ENCODE measurements around the gene GH2. TPM values are rescaled to one million over a fixed set of nuclear protein-coding genes. Genes with fewer than 3 reads are reported as not detected.

GH2 gene
- not detected for total RNA-seq

DNA sequence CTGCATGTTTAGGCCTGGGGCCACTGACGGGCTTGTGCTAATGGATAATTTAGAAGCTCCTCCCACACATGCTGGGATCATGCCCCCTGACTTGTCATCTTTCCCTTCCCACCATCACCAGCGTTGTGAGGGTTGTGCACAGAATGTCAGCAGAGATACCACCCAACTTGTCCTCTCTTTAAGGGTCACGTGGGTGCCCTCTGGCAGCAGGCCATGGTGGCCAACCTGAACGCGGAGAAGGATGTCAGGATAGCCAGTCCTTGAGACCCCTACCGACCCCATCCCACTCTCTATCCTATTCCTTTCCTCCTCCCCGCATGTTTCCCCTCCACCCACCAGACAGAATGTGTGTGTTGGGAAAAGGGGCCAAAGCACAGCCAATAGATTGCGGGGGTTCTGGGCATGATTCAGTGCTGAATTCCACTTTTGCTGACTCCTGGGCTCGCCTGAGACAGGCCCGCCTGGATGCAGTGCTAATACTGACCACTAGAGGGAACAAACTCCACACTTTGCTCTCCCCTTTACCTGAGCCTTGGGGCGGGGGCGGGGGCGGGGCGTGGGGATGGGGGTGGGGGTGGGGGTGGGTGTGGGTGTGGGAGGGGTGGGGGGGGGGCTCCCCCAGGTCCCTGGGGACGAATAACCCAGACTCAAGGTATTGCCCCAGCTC lies at the start of gene GH2:
TSS of gene GH2 (minus strand) at position 10 of the 667 bp plus-strand sequence. CDS start 143 bp downstream, outside the sequence.
- TF ChIP-seq CTCF (IDR thresholded peaks at IDR 0.05 in 4 of 5, conservative IDR thresholded peaks at IDR 0.05 in 1 of 5) (peak; percentile 17 to 68 (median 55)), POLR2A (IDR thresholded peaks at IDR 0.05) (no peak)
- DNase-seq (peak in 1 of 2 donors; percentile 20), ATAC-seq (peak in 1 of 2 donors; percentile 83)
- H3K27me3 ChIP-seq: no peaks in the 10 kb centered on the region
- intact Hi-C loops (cut with DNase I; ENCODE audit: low total_unique reads): no loop called here
- in situ Hi-C loops (cut with MboI; ENCODE audit: low sequenced_read_pairs in 4 of 4): no loop called here
- no peak within 1 kb of the TSS for H3K27ac ChIP-seq
- no peaks in the 10 kb centered on the region for H3K36me3 ChIP-seq
- H3K4me1 ChIP-seq: no peaks in the 10 kb centered on the region
- no peak within 1 kb of the TSS for H3K4me3 ChIP-seq
- H3K9me3 ChIP-seq: no peaks in the 10 kb centered on the region

DNA sequence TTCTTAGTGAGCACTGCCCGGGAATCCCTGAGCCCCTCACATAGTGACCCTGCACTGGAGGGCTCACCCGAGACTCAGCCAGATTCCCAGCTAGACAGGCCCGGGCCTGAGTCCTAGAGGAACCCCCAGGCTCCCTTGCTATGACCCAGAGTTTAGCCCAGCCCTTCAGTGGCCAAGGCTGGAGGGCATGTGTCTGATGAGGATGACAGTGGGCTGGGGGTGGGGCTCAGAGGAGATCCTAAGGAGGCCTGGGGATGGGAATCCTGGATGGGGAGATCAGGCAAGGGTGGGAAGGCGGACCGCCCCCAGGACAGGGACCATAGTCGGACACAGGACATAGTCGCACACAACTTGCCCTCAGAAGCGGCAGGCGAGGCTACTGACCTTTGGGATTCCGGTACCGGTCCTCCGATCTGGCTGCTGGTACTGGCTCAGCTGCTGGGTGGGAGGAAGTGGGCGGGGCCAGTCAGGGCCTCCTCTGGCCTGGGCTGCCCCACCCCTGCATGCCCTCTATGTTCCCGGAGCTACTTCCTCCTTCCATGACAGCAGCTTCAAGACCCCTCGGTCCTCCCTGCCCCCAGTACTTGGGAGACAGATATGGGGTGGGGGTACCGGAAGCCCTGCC lies 49.3 kb upstream of the GH2 start:
- Histone ChIP-seq H3K27ac (peak overlapping the region; percentile 59 to 72 (median 66)), H3K4me1 (peaks cover 13 to 21% of the 10 kb centered on the region in 2 donors), H3K4me3 (peak overlapping the region in 2 of 4 donors; percentile 27 to 38), H3K9me3 (no peaks in the 10 kb centered on the region), H3K36me3 (no peaks in the 10 kb centered on the region), H3K27me3 (no peaks in the 10 kb centered on the region)
- ATAC-seq: peak; percentile 10 to 21
- in situ Hi-C loops (cut with MboI; ENCODE audit: low sequenced_read_pairs in 4 of 4) (no loop called here), intact Hi-C loops (cut with DNase I; ENCODE audit: low total_unique reads) (no loop called here)
- DNase-seq: no peak
- TF ChIP-seq CTCF (IDR thresholded peaks at IDR 0.05 in 4 of 5, conservative IDR thresholded peaks at IDR 0.05 in 1 of 5): no peak
- no peak for TF ChIP-seq POLR2A (IDR thresholded peaks at IDR 0.05)

- peak; percentile 35 to 38 for ATAC-seq
- intact Hi-C loops (cut with DNase I; ENCODE audit: low total_unique reads): no loop called here
- no peak for TF ChIP-seq POLR2A (IDR thresholded peaks at IDR 0.05)
- TF ChIP-seq CTCF (IDR thresholded peaks at IDR 0.05 in 4 of 5, conservative IDR thresholded peaks at IDR 0.05 in 1 of 5): no peak
- no peaks in the 10 kb centered on the region for H3K36me3 ChIP-seq
- H3K4me1 ChIP-seq: peaks cover 13 to 21% of the 10 kb centered on the region in 2 donors
- no peaks in the 10 kb centered on the region for H3K27me3 ChIP-seq
- in situ Hi-C loops (cut with MboI; ENCODE audit: low sequenced_read_pairs in 4 of 4): loop anchor here in 2 of 4 donors (10.0 kb wide), 2 partner anchors 85 to 95 kb away; partner anchors contain the start of gene ICAM2 (in 1 of the 2)
- DNase-seq: no peak
- H3K9me3 ChIP-seq: no peaks in the 10 kb centered on the region
- peak overlapping the region; percentile 45 to 72 (median 66) for H3K27ac ChIP-seq
- no peak overlapping the region for H3K4me3 ChIP-seq
Measured at GRCh38 chr17:63929860-63930766, 48.4 kb upstream of the GH2 start.

- TF ChIP-seq CTCF (IDR thresholded peaks at IDR 0.05 in 4 of 5, conservative IDR thresholded peaks at IDR 0.05 in 1 of 5) (no peak), POLR2A (IDR thresholded peaks at IDR 0.05) (no peak)
- Histone ChIP-seq H3K36me3 (no peaks in the 10 kb centered on the region), H3K9me3 (no peaks in the 10 kb centered on the region), H3K4me1 (peaks cover 13 to 21% of the 10 kb centered on the region in 2 donors), H3K4me3 (no peak overlapping the region), H3K27ac (no peak overlapping the region), H3K27me3 (no peaks in the 10 kb centered on the region)
- in situ Hi-C loops (cut with MboI; ENCODE audit: low sequenced_read_pairs in 4 of 4): loop anchor here in 2 of 4 donors (10.0 kb wide), 2 partner anchors 86 to 96 kb away; partner anchors contain the start of gene ICAM2 (in 1 of the 2)
- DNase-seq: no peak
- ATAC-seq: no peak
- intact Hi-C loops (cut with DNase I; ENCODE audit: low total_unique reads): no loop called here
Measured at GRCh38 chr17:63928966-63929695, 47.4 kb upstream of the GH2 start.
